Measurements from ENCODE around the gene MINDY4B. TPM values are rescaled to one million over a fixed set of nuclear protein-coding genes. Genes with fewer than 3 reads are reported as not detected.

Gene MINDY4B
- total and polyA plus RNA-seq, 2 of the 8 experiments (the other 6 are each of a cell fraction or from before 2014, with no cell fraction given): not detected

DNA sequence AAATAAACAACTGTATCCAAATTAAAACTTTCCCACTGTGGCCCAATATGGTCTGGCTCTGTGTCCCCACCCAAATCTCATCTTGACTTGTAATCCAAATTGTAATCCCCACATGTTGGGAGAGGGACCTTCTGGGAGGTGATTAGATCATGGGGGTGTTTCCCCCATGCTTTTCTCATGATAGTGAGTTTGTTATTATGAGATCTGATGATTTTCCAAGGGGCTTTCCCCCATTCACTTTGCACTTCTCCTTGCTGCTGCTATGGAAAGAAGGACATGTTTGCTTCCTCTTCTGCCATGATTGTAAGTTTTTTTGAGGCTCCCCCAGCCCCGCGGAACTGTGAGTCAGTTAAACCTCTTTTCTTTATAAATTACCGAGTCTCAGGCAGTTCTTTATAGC, 55.0 kb downstream of the MINDY4B start (continued):
- TF ChIP-seq, protein P1, sequence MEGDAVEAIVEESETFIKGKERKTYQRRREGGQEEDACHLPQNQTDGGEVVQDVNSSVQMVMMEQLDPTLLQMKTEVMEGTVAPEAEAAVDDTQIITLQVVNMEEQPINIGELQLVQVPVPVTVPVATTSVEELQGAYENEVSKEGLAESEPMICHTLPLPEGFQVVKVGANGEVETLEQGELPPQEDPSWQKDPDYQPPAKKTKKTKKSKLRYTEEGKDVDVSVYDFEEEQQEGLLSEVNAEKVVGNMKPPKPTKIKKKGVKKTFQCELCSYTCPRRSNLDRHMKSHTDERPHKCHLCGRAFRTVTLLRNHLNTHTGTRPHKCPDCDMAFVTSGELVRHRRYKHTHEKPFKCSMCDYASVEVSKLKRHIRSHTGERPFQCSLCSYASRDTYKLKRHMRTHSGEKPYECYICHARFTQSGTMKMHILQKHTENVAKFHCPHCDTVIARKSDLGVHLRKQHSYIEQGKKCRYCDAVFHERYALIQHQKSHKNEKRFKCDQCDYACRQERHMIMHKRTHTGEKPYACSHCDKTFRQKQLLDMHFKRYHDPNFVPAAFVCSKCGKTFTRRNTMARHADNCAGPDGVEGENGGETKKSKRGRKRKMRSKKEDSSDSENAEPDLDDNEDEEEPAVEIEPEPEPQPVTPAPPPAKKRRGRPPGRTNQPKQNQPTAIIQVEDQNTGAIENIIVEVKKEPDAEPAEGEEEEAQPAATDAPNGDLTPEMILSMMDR (IDR thresholded peaks at IDR 0.05; ENCODE audit: control extremely low read depth in 1 of 3, insufficient read depth in 1 of 3, low read depth in 1 of 3, low read length in 3 of 3): no peak
- TF ChIP-seq ZNF274 (IDR thresholded peaks at IDR 0.05; ENCODE audit: borderline replicate concordance, extremely low read depth, low read length) (no peak), CBX8 (IDR thresholded peaks at IDR 0.05; ENCODE audit: borderline replicate concordance, low read depth, low read length) (no peak)

All from H1 (cell line).